Right ventricle myocardium superior (tissue), 1 donor: ENCODE results near the gene ERG. TPM values are rescaled to one million over a fixed set of nuclear protein-coding genes. Genes with fewer than 3 reads are reported as not detected.

Experiments used
- ATAC-seq: fragments of 200-7000 bp; cut with Tn5 transposase; one replicate; pipeline ENCODE4 v1.9.1; 2020; ENCODE audit warnings: mild to moderate bottlenecking; ENCODE audit not compliant: poor library complexity
- DNase-seq: peaks from one replicate; pipeline ENCODE4 v3.0.0-alpha.2; 2020
- intact Hi-C: fragments of 100-400 bp; cut with DNase I; formaldehyde crosslinking; loops from one replicate; pipeline ENCODE4 v1.11.2; 2022
- total RNA-seq: library from RNA; stranded (reverse); fragmentation: NEBNext Ultra II Directional; extraction: Animal tissue kit (Norgen Biotek cat#: 25700); gene quantifications from one replicate; pipeline ENCODE4 v1.2.1, GENCODE V29; 2021
- donor health status: DM: no; HTN: yes; CAD: no; lungs with severe emphysema.

Gene ERG
- total RNA-seq, 1 donor from 2014 or later: 17.8 TPM

DNA sequence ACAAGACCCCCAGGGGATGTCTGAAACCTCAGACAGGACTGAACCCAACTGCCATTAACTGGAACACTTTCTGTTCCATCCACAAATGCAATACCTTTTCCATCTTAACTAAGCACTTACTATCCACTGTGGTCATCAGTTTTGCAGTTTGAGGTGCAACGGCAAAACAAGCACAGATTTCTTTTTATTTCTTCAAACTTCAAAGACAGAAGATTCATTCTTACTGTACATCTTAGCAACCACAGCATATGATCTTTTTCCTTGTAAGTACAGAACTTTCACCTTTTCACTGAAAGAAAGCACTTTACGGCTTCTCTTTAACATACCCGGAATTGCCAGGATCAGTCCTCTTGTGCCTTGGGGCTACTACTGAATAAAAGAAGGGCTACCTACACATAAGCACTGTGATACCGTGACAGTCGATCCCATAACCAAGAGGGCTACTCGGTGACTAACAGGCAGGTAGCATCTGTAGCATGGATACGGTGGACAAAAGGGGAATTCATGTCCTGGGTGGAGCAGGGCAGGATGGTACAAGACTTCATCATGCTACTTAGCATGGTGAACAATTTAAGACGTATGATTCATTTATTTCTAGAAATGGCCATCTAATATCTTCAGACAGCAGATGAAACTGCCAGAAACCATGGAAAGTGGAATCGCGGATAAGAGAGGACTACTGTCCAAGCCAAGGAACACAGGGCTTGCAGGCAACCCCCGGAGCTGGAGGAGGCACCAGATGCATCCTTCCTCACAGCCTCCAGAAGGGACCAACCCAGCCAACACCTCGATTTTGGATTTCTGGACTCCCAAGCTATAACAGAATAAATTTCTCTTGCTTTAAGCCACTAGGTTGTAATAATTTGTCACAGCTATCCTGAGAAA is 18.4 kb downstream of the ERG start:
- ATAC-seq (no peak), DNase-seq (no peak)
- intact Hi-C loops: no loop called here

DNA sequence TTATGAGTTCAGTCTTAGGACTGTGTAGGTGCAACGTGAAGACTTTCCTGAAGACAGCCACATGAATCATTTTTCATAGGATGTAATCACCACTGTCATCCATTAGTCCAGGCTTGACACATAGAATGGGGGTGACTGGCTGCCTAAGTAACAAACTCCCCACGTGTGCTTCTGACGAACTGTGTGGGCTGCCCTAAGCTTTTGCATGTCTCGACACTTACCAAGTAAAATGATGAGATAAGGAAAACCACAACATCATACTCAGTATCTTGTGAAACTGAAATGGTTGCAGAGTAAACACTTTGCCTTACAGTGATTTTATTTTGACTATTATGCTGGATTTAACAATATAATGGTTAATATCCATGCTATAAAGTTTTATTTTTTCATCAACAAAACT is 19.5 kb downstream of the ERG start:
- no peak for DNase-seq
- intact Hi-C loops: no loop called here
- no peak for ATAC-seq

- intact Hi-C loops: no loop called here
- DNase-seq (no peak), ATAC-seq (peak; percentile 24)
Measured at GRCh38 chr21:38477226-38477625, 21.1 kb downstream of the ERG start.

GRCh38 chr21:38476385-38476784 is 21.9 kb downstream of the ERG start:
- ATAC-seq (peak; percentile 66), DNase-seq (no peak)
- intact Hi-C loops: no loop called here

DNA sequence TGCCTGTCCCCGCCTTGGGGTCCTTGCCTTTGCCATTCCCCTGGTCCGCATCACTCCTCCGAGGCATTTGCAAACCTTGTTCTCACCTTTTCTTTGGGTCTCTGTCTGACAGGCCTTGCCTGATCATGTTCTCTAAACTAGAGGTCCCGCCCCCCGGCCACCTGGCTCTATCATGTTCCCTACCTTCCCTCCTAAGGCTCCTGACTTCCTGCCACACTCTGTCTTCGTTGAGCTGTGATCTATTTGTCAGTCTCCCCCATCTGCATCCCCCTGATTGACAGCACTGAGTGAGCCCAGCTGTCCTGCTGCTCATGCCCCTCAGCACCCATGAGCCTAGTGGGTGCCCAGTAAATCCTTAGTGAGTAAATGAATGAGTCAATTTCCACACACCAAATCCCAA is 22.8 kb downstream of the ERG start:
- intact Hi-C loops: no loop called here
- DNase-seq (no peak), ATAC-seq (no peak)

- DNase-seq (no peak), ATAC-seq (no peak)
- intact Hi-C loops: no loop called here
Measured at GRCh38 chr21:38474796-38475195, 23.5 kb downstream of the ERG start.

DNA sequence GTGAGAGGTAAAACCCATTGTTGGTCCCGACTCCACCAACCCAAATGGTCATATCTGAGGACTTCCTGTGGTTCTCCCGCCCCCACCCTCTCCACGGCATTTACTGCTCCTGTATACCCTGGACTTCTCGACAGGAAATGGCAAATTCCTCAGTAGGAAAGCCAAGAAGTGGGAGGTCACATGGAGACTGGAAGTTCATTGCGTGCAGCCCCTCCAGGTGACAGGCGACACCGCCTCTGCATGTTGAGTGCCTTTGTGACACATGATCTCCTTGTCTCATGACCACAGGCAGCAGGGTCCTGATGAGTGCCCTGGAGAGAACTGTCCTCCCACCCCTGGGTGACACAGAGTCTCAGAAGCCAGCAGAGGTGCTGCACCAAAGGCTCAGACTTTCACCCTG is 24.2 kb downstream of the ERG start:
- DNase-seq (no peak), ATAC-seq (no peak)
- intact Hi-C loops: no loop called here

- ATAC-seq (no peak), DNase-seq (peak; percentile 57)
- intact Hi-C loops: no loop called here
Measured at GRCh38 chr21:38472412-38473108, 25.7 kb downstream of the ERG start.

GRCh38 chr21:38471766-38472165 is 26.5 kb downstream of the ERG start:
- ATAC-seq (no peak), DNase-seq (no peak)
- intact Hi-C loops: no loop called here

DNA sequence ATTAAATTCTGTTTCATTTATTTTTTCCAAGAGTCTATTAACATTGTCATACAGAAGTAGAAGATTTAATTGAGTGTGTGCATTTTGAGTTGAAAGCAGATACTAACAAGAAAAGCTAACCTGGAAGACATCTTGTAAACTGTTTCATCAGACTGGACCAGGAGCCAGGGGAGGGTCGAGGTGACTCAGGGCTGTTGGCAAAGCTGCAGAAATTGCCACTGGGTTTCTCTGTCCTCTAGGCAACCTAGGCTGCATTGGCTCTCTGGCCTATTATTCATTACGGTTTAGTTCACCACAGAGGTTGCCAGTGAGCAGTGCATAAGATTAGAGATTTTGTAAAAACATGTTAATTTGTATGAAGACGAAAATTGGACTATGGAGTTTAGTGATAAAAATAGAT is 27.5 kb downstream of the ERG start:
- no peak for ATAC-seq
- intact Hi-C loops: no loop called here

DNA sequence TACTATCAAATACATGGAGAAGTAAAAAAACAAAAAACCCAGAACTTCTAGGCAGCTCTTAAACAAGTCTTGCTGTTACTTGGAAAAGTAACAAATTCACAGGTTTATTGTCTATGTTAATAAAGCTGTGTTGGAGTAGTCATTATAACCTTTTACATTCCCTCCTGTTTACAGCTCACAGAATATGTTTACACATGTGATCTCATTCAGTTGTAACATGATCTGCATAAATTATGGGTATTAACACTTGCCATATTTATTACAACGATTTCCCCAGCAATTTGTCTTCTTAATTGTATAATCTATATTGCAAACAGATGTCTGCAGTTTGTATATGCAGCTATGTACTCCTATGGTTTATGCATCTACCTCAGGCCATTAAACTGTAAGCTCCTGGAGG is 28.6 kb downstream of the ERG start:
- ATAC-seq (no peak), DNase-seq (no peak)
- intact Hi-C loops: no loop called here

More for the DNA sequence above, 27.5 kb downstream of the ERG start:
- DNase-seq: no peak

- DNase-seq (no peak), ATAC-seq (no peak)
- intact Hi-C loops: no loop called here
Measured at GRCh38 chr21:38468989-38469388, 29.3 kb downstream of the ERG start.

DNA sequence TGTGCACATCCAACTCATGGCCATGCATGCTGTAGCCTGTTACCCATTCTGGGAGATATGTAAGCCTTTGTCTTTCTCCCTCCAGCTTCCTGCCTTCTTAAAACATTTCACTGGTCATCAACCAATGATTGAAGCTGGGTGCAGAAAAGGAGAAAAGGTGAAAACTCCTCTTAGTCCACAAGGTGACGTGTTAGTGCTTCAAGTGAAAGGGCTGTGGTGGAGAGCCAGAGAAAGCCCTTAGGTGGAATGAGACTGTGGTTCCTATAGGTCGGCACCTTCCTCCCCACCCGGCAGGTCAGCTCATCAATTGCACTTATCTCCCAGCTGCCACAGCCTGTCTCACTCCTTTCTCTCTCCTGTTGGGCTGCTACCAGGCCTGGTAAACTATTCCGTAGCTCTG is 30.4 kb downstream of the ERG start:
- intact Hi-C loops: no loop called here
- ATAC-seq: no peak

GRCh38 chr21:38467374-38467773 is 30.9 kb downstream of the ERG start:
- intact Hi-C loops: no loop called here
- ATAC-seq (no peak), DNase-seq (no peak)

More for the DNA sequence above, 30.4 kb downstream of the ERG start:
- no peak for DNase-seq

DNA sequence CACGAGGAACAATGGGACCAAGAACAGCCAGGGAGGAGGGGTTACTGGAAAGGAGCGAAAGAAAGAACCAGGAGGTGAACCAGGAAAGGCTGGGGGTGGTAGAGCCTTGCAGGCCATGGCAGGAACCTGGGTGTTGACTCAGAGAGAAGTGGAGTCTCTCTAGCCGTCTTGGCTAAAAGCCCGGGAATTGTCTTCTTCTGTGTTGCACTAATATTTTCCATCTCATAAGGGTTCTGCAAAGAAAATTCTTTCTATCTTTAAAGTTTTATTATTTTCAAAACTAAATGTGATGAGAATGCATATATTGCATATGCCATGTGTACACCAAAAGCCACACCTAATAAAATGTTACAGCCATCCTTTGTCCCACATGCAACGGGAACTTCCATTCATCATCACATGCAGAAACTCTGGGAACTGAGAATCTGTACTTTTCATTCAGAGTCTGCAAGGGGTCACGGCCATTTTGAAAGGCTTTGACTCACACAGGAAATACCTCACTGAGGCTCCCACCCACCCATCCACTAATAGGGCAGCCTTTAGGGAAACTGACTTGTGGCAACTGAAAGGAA is 38.0 kb downstream of the ERG start:
- ATAC-seq: no peak
- no peak for DNase-seq

DNA sequence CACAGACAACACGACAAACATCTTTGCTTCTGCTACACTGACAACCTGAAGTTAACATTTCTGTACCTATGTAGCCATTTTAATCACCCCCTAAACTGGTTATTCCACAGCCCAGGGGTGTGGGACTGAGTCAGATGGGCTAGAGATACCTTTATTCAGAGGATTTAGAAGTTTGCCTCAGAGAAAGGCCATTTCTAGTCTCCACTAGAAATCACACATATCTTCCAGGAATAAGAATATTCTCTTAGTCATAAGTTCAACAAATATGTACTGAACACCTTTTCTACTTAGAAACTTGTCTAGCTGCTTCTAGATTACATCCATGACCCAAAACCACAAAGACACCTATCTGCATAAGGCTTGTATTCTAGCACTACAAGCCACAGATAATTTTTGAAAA is 38.8 kb downstream of the ERG start:
- no peak for ATAC-seq
- intact Hi-C loops: no loop called here

More for the DNA sequence above, 38.0 kb downstream of the ERG start:
- intact Hi-C loops: no loop called here

DNA sequence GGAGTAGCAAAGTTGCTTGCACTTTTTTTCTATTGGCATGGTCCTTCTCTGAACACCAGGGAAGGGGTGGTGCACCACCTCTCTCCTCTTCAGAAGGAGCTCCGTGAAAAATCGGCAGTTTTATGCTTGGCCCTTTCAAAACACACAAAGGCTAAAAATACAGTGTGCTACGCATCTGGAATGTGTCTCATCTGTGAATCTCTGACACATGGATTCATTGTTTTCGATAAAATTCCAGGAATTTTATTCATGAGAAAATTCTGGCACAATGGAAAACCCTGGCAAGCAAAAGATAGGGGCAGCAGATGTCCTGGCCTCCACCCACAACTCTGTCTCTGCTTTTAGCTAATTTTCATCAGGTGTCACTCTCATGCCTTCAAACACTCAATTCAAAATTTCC is 42.9 kb downstream of the ERG start:
- intact Hi-C loops: no loop called here
- no peak for ATAC-seq
- DNase-seq: no peak

More for the DNA sequence above, 38.8 kb downstream of the ERG start:
- DNase-seq: no peak

GRCh38 chr21:38454702-38455101 is 43.6 kb downstream of the ERG start:
- no peak for ATAC-seq
- intact Hi-C loops: no loop called here

DNA sequence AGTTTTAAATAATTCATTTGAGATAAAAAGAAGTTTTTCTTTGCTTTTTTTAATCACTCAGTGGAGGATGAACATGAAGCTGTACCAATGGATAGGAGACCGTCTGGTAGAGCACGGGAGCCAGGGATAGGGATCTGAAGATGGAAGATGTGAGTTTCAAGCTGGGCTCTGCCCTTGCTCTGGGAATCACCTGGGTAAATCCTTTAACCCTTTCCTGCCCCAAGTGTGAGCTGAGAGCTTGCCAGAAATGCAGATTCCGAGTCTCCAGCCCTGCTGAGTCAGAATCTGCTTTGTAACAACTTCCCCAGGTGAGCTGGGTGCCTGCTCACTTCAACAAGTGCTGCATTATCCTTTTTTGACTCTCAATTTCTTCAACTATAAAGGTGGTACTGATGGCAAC is 44.1 kb downstream of the ERG start:
- intact Hi-C loops: no loop called here
- ATAC-seq (no peak), DNase-seq (no peak)

More at GRCh38 chr21:38454702-38455101, 43.6 kb downstream of the ERG start:
- no peak for DNase-seq
